Type B pancreatic cell (in vitro differentiated cells): ENCODE data around the gene NOP53. TPM values are rescaled to one million over a fixed set of nuclear protein-coding genes. Genes with fewer than 3 reads are reported as not detected.

Source experiments
- DNase-seq: peaks from one replicate; pipeline ENCODE4 v3.0.0; 2021; ENCODE audit warnings: mixed read lengths; ENCODE audit not compliant: unreplicated experiment; ENCODE audit errors: extremely low spot score
- H3K27ac Mint-ChIP-seq: 2 replicates; pipeline ENCODE4 v1.8.0; 2021; ENCODE audit warnings: mild to moderate bottlenecking, mixed read lengths
- H3K27me3 Mint-ChIP-seq: 2 replicates; pipeline ENCODE4 v1.8.0; 2021; ENCODE audit warnings: mixed read lengths
- H3K36me3 Mint-ChIP-seq: 2 replicates; pipeline ENCODE4 v1.8.0; 2021; ENCODE audit warnings: mixed read lengths
- H3K4me1 Mint-ChIP-seq: one replicate; pipeline ENCODE4 v1.8.0; 2021; ENCODE audit warnings: mixed read lengths; ENCODE audit not compliant: unreplicated experiment
- H3K4me3 Mint-ChIP-seq: 2 replicates; pipeline ENCODE4 v1.8.0; 2021; ENCODE audit warnings: mild to moderate bottlenecking, mixed read lengths
- H3K9me3 Mint-ChIP-seq: 2 replicates; pipeline ENCODE4 v1.8.0; 2021; ENCODE audit warnings: mixed read lengths
- CTCF ChIP-seq: fragments of 200-600 bp; sonication (generic); conservative IDR thresholded peaks from 2 replicates; pipeline ENCODE4 v1.5.0; 2021; ENCODE audit warnings: antibody characterized with exemption, mild to moderate bottlenecking
- total RNA-seq: library from RNA; stranded (reverse); gene quantifications from 2 replicates; pipeline ENCODE4 v1.2.1, GENCODE V29; 2021; ENCODE audit warnings: low replicate concordance

Gene NOP53
- total RNA-seq, 1 donor from 2014 or later: 274 TPM

GRCh38 chr19:47755762-47756626, 10.6 kb downstream of the NOP53 start:
- H3K9me3 Mint-ChIP-seq: no peaks in the 10 kb centered on the region
- no peak for DNase-seq
- no peaks in the 10 kb centered on the region for H3K27me3 Mint-ChIP-seq
- peaks cover 28% of the 10 kb centered on the region for H3K36me3 Mint-ChIP-seq
- no peak overlapping the region for H3K27ac Mint-ChIP-seq
- no peak overlapping the region for H3K4me3 Mint-ChIP-seq
- H3K4me1 Mint-ChIP-seq: no peaks in the 10 kb centered on the region
- TF ChIP-seq CTCF: no peak

- no peaks in the 10 kb centered on the region for H3K27me3 Mint-ChIP-seq
- H3K9me3 Mint-ChIP-seq: no peaks in the 10 kb centered on the region
- H3K4me3 Mint-ChIP-seq: no peak overlapping the region
- H3K4me1 Mint-ChIP-seq: no peaks in the 10 kb centered on the region
- peak overlapping the region; percentile 43 for H3K27ac Mint-ChIP-seq
- H3K36me3 Mint-ChIP-seq: peaks cover 28% of the 10 kb centered on the region
- DNase-seq: no peak
- no peak for TF ChIP-seq CTCF
Measured at GRCh38 chr19:47756627-47756929, 11.2 kb downstream of the NOP53 start.

- Mint-ChIP-seq H3K9me3 (no peaks in the 10 kb centered on the region), H3K4me3 (no peak overlapping the region), H3K4me1 (no peaks in the 10 kb centered on the region), H3K36me3 (peaks cover 28% of the 10 kb centered on the region), H3K27me3 (no peaks in the 10 kb centered on the region), H3K27ac (peak overlapping the region; percentile 43)
- no peak for DNase-seq
- no peak for TF ChIP-seq CTCF
Measured at GRCh38 chr19:47756953-47757608, 11.7 kb downstream of the NOP53 start.

GRCh38 chr19:47757617-47758442, 12.5 kb downstream of the NOP53 start:
- no peaks in the 10 kb centered on the region for H3K27me3 Mint-ChIP-seq
- peaks cover 28% of the 10 kb centered on the region for H3K36me3 Mint-ChIP-seq
- no peak overlapping the region for H3K4me3 Mint-ChIP-seq
- DNase-seq: no peak
- no peak for TF ChIP-seq CTCF
- no peaks in the 10 kb centered on the region for H3K4me1 Mint-ChIP-seq
- peak overlapping the region; percentile 55 for H3K27ac Mint-ChIP-seq
- H3K9me3 Mint-ChIP-seq: no peaks in the 10 kb centered on the region

- no peak overlapping the region for H3K4me3 Mint-ChIP-seq
- H3K9me3 Mint-ChIP-seq: no peaks in the 10 kb centered on the region
- peak overlapping the region; percentile 55 for H3K27ac Mint-ChIP-seq
- H3K4me1 Mint-ChIP-seq: no peaks in the 10 kb centered on the region
- H3K27me3 Mint-ChIP-seq: no peaks in the 10 kb centered on the region
- H3K36me3 Mint-ChIP-seq: peaks cover 25% of the 10 kb centered on the region
- no peak for DNase-seq
- TF ChIP-seq CTCF: no peak
Measured at GRCh38 chr19:47758443-47758804, 13.1 kb downstream of the NOP53 start.
